ENCODE data around the gene CHCHD3. TPM values are rescaled to one million over a fixed set of nuclear protein-coding genes. Genes with fewer than 3 reads are reported as not detected.

The CHCHD3 gene
- total RNA-seq, 1 experiment from 2014 or later, result 83.5 TPM

GRCh38 chr7:132735476-132735875, 346.4 kb downstream of the CHCHD3 start:
- Histone ChIP-seq H3K4me3 (ENCODE audit: low read length) (no peak overlapping the region), H3K9ac (ENCODE audit: low read length) (no peak overlapping the region), H3K27me3 (ENCODE audit: low read length) (no peaks in the 10 kb centered on the region), H3K9me2 (replicated peaks; ENCODE audit: insufficient read depth, low read length) (no peaks in the 10 kb centered on the region), H3K27ac (ENCODE audit: low read length) (no peak overlapping the region), H3K4me1 (ENCODE audit: low read length) (no peaks in the 10 kb centered on the region), H3K9me3 (ENCODE audit: low read length) (no peaks in the 10 kb centered on the region), H3K36me3 (ENCODE audit: insufficient read depth, low read length) (no peaks in the 10 kb centered on the region), H2AFZ (ENCODE audit: low read length) (no peak overlapping the region), H3K79me2 (ENCODE audit: low read length) (no peaks in the 10 kb centered on the region), H3K4me2 (ENCODE audit: low read depth, low read length, poor library complexity, severe bottlenecking) (no peak overlapping the region), H4K20me1 (ENCODE audit: insufficient read depth, low read depth, low read length) (no peaks in the 10 kb centered on the region)
- no peak for DNase-seq

Small RNAs within 50 kb of the gene (small RNA-seq; reads per million reads assigned to genes)
- gene RF00218 (0.32 reads per million), gene RNU6-92P (not detected)

Other genes with a start within 250 kb of the CHCHD3 start
- gene EXOC4, start 171.0 kb upstream of the CHCHD3 start, total RNA-seq (2014; rRNA removed; shearing (Covaris generic); ENCODE audit: low replicate concordance), result 111 and 118 TPM in 2 replicates